H9 (cell line): ENCODE data around the gene CASP10. TPM values are rescaled to one million over a fixed set of nuclear protein-coding genes. Genes with fewer than 3 reads are reported as not detected.
A peak's percentile ranks its signal among the peaks of the same experiment; 100 is the strongest.

ENCODE experiments used
- DNase-seq: peaks from one replicate; pipeline ENCODE4 v3.0.0-alpha.2; 2017
- H2AFZ ChIP-seq: one replicate; pipeline ENCODE4 v1.6.1; 2013; ENCODE audit warnings: mild to moderate bottlenecking, low read length, control low read depth, moderate library complexity
- H2AK5ac ChIP-seq: 2 replicates; pipeline ENCODE4 v1.6.1; 2013; ENCODE audit warnings: low read length, control low read depth, mixed read lengths; ENCODE audit not compliant: insufficient read length
- H2BK120ac ChIP-seq: one replicate; pipeline ENCODE4 v1.6.1; 2013; ENCODE audit warnings: low read depth, mild to moderate bottlenecking, low read length, control low read depth, inconsistent platforms; ENCODE audit not compliant: poor library complexity, severe bottlenecking
- H2BK12ac ChIP-seq: 2 replicates; pipeline ENCODE4 v1.6.1; 2013; ENCODE audit warnings: low read length, control low read depth, mixed read lengths, low read depth; ENCODE audit not compliant: insufficient read length
- H2BK15ac ChIP-seq: 2 replicates; pipeline ENCODE4 v1.6.1; 2013; ENCODE audit warnings: low read depth, low read length, control low read depth
- H2BK20ac ChIP-seq: one replicate; pipeline ENCODE4 v1.6.1; 2013; ENCODE audit warnings: low read depth, mild to moderate bottlenecking, low read length, control low read depth, inconsistent platforms; ENCODE audit not compliant: poor library complexity, severe bottlenecking
- H2BK5ac ChIP-seq: 2 replicates; pipeline ENCODE4 v1.6.1; 2013; ENCODE audit warnings: low read length, control low read depth, mixed read lengths; ENCODE audit not compliant: insufficient read length
- H3K14ac ChIP-seq: 2 replicates; pipeline ENCODE4 v1.6.1; 2013; ENCODE audit warnings: low read length, control low read depth; ENCODE audit not compliant: insufficient read depth
- H3K18ac ChIP-seq: 2 replicates; pipeline ENCODE4 v1.6.1; 2013; ENCODE audit warnings: low read depth, mild to moderate bottlenecking, mixed read lengths, low read length, control low read depth; ENCODE audit not compliant: insufficient read length
- H3K23ac ChIP-seq: 2 replicates; pipeline ENCODE4 v1.6.1; 2013; ENCODE audit warnings: low read length, control low read depth, mixed read lengths, low read depth; ENCODE audit not compliant: insufficient read length
- H3K23me2 ChIP-seq: 2 replicates; pipeline ENCODE4 v1.6.1; 2013; ENCODE audit warnings: low read depth, mild to moderate bottlenecking, mixed read lengths, low read length, control low read depth; ENCODE audit not compliant: insufficient read length, poor library complexity, severe bottlenecking
- H3K27ac ChIP-seq: 2 replicates; pipeline ENCODE4 v1.5.1; 2013; ENCODE audit warnings: low read length, control low read depth, mixed read lengths, low read depth; ENCODE audit not compliant: insufficient read length
- H3K27me3 ChIP-seq: 2 replicates; pipeline ENCODE4 v1.6.1; 2013; ENCODE audit warnings: low read length, control low read depth, inconsistent platforms; ENCODE audit not compliant: insufficient read depth
- H3K4ac ChIP-seq: 2 replicates; pipeline ENCODE4 v1.6.1; 2013; ENCODE audit warnings: low read depth, mild to moderate bottlenecking, control low read depth, inconsistent platforms, low read length, moderate library complexity
- H3K4me1 ChIP-seq: 2 replicates; pipeline ENCODE4 v1.6.1; 2013; ENCODE audit warnings: low read length, control low read depth, inconsistent platforms; ENCODE audit not compliant: insufficient read depth
- H3K4me2 ChIP-seq: 2 replicates; pipeline ENCODE4 v1.6.1; 2013; ENCODE audit warnings: low read length, control low read depth, mixed read lengths; ENCODE audit not compliant: insufficient read length, insufficient read depth
- H3K56ac ChIP-seq: 2 replicates; pipeline ENCODE4 v1.6.1; 2013; ENCODE audit warnings: low read depth, mild to moderate bottlenecking, mixed read lengths, low read length, control low read depth; ENCODE audit not compliant: insufficient read length
- H3K79me1 ChIP-seq: 2 replicates; pipeline ENCODE4 v1.6.1; 2013; ENCODE audit warnings: low read depth, mild to moderate bottlenecking, moderate library complexity, low read length, control low read depth, inconsistent platforms; ENCODE audit not compliant: insufficient read depth, poor library complexity, severe bottlenecking
- H3K79me2 ChIP-seq: 2 replicates; pipeline ENCODE4 v1.6.1; 2013; ENCODE audit warnings: low read length, control low read depth, inconsistent platforms; ENCODE audit not compliant: insufficient read depth
- H3K9ac ChIP-seq: 2 replicates; pipeline ENCODE4 v1.6.1; 2013; ENCODE audit warnings: low read length, control low read depth, mixed read lengths; ENCODE audit not compliant: insufficient read length; ENCODE audit errors: extremely low read depth
- H3K9me3 ChIP-seq: one replicate; pipeline ENCODE4 v1.6.1; 2013; ENCODE audit warnings: low read depth, low read length, inconsistent platforms; ENCODE audit not compliant: control insufficient read depth
- H3T11ph ChIP-seq: one replicate; pipeline ENCODE4 v1.6.1; 2013; ENCODE audit warnings: mild to moderate bottlenecking, low read length, control low read depth, inconsistent platforms
- H4K20me1 ChIP-seq: one replicate; pipeline ENCODE4 v1.6.1; 2013; ENCODE audit not compliant: control insufficient read depth, insufficient read length, insufficient read depth
- H4K5ac ChIP-seq: 2 replicates; pipeline ENCODE4 v1.6.1; 2013; ENCODE audit warnings: low read depth, mild to moderate bottlenecking, mixed read lengths, low read length, control low read depth; ENCODE audit not compliant: insufficient read length
- H4K8ac ChIP-seq: replicated peaks from 2 replicates; pipeline ENCODE4 v1.6.1; 2013; ENCODE audit warnings: low read length, control low read depth, mixed read lengths, low read depth; ENCODE audit not compliant: insufficient read length
- H4K91ac ChIP-seq: 2 replicates; pipeline ENCODE4 v1.6.1; 2013; ENCODE audit warnings: low read depth, mild to moderate bottlenecking, moderate library complexity, mixed read lengths, low read length, control low read depth; ENCODE audit not compliant: insufficient read length
- H3K27ac Mint-ChIP-seq, 3 experiments: 2 replicates in 2 of 3; 3 replicates in 1 of 3; pipeline ENCODE4 v1.8.0; 2020 to 2021; ENCODE audit warnings: mixed read lengths in 3 of 3, mild to moderate bottlenecking in 1 of 3, moderate library complexity in 1 of 3
- H3K27me3 Mint-ChIP-seq: 2 replicates; pipeline ENCODE4 v1.8.0; 2021; ENCODE audit warnings: low read depth, mild to moderate bottlenecking, moderate library complexity, mixed read lengths
- H3K36me3 Mint-ChIP-seq, 3 experiments: 2 replicates in 2 of 3; 3 replicates in 1 of 3; pipeline ENCODE4 v1.8.0; 2020 to 2021; ENCODE audit warnings: low read depth in 3 of 3, mixed read lengths in 3 of 3; ENCODE audit not compliant: insufficient read depth in 1 of 3
- H3K4me1 Mint-ChIP-seq, 2 experiments: 2 replicates each; pipeline ENCODE4 v1.8.0; 2020; ENCODE audit warnings: mixed read lengths in 2 of 2
- H3K4me3 Mint-ChIP-seq, 2 experiments: 2 replicates in 1 of 2; 3 replicates in 1 of 2; pipeline ENCODE4 v1.8.0; 2020 to 2021; ENCODE audit warnings: mild to moderate bottlenecking in 2 of 2, mixed read lengths in 2 of 2, moderate library complexity in 1 of 2
- H3K9me3 Mint-ChIP-seq, 2 experiments: 2 replicates in 1 of 2; 3 replicates in 1 of 2; pipeline ENCODE4 v1.8.0; 2020; ENCODE audit warnings: mild to moderate bottlenecking in 2 of 2, mixed read lengths in 2 of 2, moderate library complexity in 1 of 2
- WGBS: extraction: QIAGEN DNeasy Blood & Tissue Kit; methylation state at CpG from one replicate; pipeline ENCODE4 v1.1.7; 2013; ENCODE audit warnings: missing lambda C conversion rate, low lambda C conversion rate, mixed read lengths; ENCODE audit not compliant: insufficient read length; ENCODE audit errors: extremely low coverage; 5-methylcytosine and 5-hydroxymethylcytosine counted together
- total RNA-seq: library from RNA; stranded (reverse); gene quantifications from 2 replicates; pipeline ENCODE4 v1.2.1, GENCODE V29; 2021
- TF ChIP-seq, protein P1 (sequence below): fragments of 200-600 bp; sonication (generic); conservative IDR thresholded peaks from 3 replicates; pipeline ENCODE4 v1.8.0; 2021; ENCODE audit warnings: antibody characterized with exemption, mild to moderate bottlenecking

CASP10 gene
- total RNA-seq, 1 experiment from 2014 or later: 2.7 TPM

DNA sequence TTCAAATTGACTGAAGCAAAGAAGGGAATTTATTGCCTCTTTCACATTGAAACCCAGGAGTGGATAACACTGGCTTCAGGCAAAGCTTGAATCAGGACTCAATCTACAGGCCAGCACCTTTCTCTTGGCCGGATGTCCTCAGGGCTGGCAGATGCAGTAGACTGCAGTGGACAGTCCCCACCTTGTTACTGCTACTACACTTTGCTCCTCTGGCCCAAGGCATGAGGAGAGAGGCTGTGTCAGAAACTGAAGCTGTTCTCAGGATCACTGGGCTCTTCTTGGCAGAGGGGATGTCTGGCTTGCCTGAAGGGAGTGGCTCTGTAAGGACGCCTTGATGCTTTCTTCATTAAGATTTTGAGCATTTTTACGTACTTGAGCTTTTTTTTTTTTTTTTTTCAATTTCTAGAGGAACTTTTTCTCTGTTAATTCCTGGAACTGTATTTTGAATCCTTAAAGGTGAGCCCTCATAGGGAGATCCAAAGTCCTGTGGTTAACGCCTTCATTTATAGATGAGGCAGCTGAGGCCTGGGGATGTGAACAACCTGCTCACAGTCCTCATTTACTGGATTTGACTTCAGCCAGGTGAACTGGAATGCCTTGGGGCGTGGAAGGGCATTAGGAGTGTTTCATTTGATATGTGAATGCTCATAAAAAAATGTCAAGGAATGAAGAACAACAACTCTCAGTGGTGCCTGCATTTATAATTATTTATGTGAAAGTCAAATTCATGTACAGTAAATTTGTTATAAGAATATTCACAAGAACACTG, 36.6 kb downstream of the CASP10 start:
- no peak overlapping the region for H2AFZ ChIP-seq
- H4K20me1 ChIP-seq: no peaks in the 10 kb centered on the region
- H2BK5ac ChIP-seq: no peak overlapping the region
- WGBS: no CpG with 5 or more reads among the region's 5 CpGs
- H2BK120ac ChIP-seq: no peak overlapping the region
- no peak overlapping the region for H2BK15ac ChIP-seq
- TF ChIP-seq, protein P1, sequence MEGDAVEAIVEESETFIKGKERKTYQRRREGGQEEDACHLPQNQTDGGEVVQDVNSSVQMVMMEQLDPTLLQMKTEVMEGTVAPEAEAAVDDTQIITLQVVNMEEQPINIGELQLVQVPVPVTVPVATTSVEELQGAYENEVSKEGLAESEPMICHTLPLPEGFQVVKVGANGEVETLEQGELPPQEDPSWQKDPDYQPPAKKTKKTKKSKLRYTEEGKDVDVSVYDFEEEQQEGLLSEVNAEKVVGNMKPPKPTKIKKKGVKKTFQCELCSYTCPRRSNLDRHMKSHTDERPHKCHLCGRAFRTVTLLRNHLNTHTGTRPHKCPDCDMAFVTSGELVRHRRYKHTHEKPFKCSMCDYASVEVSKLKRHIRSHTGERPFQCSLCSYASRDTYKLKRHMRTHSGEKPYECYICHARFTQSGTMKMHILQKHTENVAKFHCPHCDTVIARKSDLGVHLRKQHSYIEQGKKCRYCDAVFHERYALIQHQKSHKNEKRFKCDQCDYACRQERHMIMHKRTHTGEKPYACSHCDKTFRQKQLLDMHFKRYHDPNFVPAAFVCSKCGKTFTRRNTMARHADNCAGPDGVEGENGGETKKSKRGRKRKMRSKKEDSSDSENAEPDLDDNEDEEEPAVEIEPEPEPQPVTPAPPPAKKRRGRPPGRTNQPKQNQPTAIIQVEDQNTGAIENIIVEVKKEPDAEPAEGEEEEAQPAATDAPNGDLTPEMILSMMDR: no peak
- no peak overlapping the region for H3T11ph ChIP-seq
- no peak overlapping the region for H3K4ac ChIP-seq
- no peak for DNase-seq
- peak overlapping the region in 1 of 2 experiments; percentile 30; a peak in 1 of 5 replicates for H3K4me3 Mint-ChIP-seq
- H3K27ac ChIP-seq: no peak overlapping the region
- H3K27me3 Mint-ChIP-seq: no peaks in the 10 kb centered on the region
- H3K9ac ChIP-seq: no peak overlapping the region
- no peaks in the 10 kb centered on the region for H3K27me3 ChIP-seq
- H3K14ac ChIP-seq: peak overlapping the region; percentile 11; the same call in 1 of the 2 replicates
- H3K9me3 ChIP-seq: no peaks in the 10 kb centered on the region
- peak overlapping the region in 2 of 3 experiments; percentile 63 to 65; a peak in 4 of 7 replicates for H3K27ac Mint-ChIP-seq
- H4K5ac ChIP-seq: no peak overlapping the region
- H3K4me2 ChIP-seq: peak overlapping the region; percentile 45
- no peak overlapping the region for H2AK5ac ChIP-seq
- peaks cover 0 to 22% (median 0%) of the 10 kb centered on the region in 3 experiments; a peak in 2 of 7 replicates for H3K36me3 Mint-ChIP-seq
- H3K56ac ChIP-seq: no peak overlapping the region
- no peak overlapping the region for H2BK12ac ChIP-seq
- peaks cover 27 to 36% of the 10 kb centered on the region in 2 experiments for H3K4me1 Mint-ChIP-seq
- peaks cover 0 to 13% of the 10 kb centered on the region in 2 experiments; a peak in 2 of 5 replicates for H3K9me3 Mint-ChIP-seq
- no peak overlapping the region for H3K18ac ChIP-seq
- no peaks in the 10 kb centered on the region for H3K23me2 ChIP-seq
- H4K91ac ChIP-seq: no peak overlapping the region
- H2BK20ac ChIP-seq: no peak overlapping the region
- no peak overlapping the region for H4K8ac ChIP-seq
- H3K4me1 ChIP-seq: peaks cover 6% of the 10 kb centered on the region; the same call in 1 of the 2 replicates
- H3K79me2 ChIP-seq: no peaks in the 10 kb centered on the region
- no peaks in the 10 kb centered on the region for H3K79me1 ChIP-seq
- H3K23ac ChIP-seq: no peak overlapping the region
